WERI-Rb-1 (cell line): ENCODE measurements around the gene SH3D19.

Experiments
- DNase-seq: peaks from one replicate; pipeline ENCODE4 v3.0.0-alpha.2; 2020
- H3K27ac ChIP-seq: fragments of 250-450 bp; sonication (Bioruptor Pico); 2 replicates; pipeline ENCODE4 v1.5.1; 2020; ENCODE audit warnings: mild to moderate bottlenecking, moderate library complexity
- H3K27me3 ChIP-seq: fragments of 250-450 bp; sonication (Bioruptor Pico); 2 replicates; pipeline ENCODE4 v1.5.1; 2021; ENCODE audit warnings: mild to moderate bottlenecking, low read depth, moderate library complexity; ENCODE audit not compliant: insufficient read depth, severe bottlenecking
- H3K36me3 ChIP-seq: fragments of 250-450 bp; sonication (Bioruptor Pico); 2 replicates; pipeline ENCODE4 v1.5.1; 2020; ENCODE audit warnings: mild to moderate bottlenecking, moderate library complexity
- H3K4me3 ChIP-seq: 2 replicates; pipeline ENCODE4 v1.5.1; 2011; ENCODE audit warnings: low read depth, mild to moderate bottlenecking, control low read depth, low read length
- H3K9me3 ChIP-seq: fragments of 250-450 bp; sonication (Bioruptor Pico); 2 replicates; pipeline ENCODE4 v1.5.1; 2021; ENCODE audit warnings: mild to moderate bottlenecking, moderate library complexity; ENCODE audit not compliant: severe bottlenecking
- TF ChIP-seq, protein P1 (sequence below): IDR thresholded peaks from 2 replicates; pipeline ENCODE4 v1.5.1; 2011; ENCODE audit warnings: low read depth, mild to moderate bottlenecking, control low read depth, inconsistent platforms, low read length

The SH3D19 gene

DNA sequence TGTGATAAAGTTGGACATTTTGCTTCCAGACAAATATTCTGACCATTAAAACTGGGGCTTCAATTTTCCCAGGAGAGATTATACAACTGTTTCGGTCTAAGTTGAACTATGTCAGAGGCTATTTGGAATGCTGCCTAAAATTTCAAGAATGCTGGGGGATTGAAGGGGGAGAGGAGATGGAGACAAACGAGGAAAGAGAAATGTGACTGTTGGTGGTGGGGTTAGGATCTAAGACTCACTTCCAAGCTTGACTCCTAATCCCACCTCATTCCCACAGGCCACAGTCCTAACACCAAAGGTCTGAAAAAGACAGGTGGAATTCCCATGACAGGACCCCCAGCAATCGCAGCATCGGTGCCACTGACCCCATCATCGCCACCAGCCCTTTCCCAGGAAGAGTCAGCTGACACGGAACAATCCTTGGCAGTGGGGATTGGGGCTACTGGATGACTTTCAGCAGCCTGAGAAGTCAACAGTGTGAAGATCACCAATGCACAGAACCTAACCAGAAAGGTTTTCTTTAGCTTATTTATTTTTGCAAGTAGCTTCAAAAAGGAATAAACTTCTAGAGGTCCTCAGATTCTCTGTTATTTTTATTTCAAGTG, 122.5 kb downstream of the SH3D19 start:
- H3K4me3 ChIP-seq = no peak overlapping the region
- TF ChIP-seq, protein P1, sequence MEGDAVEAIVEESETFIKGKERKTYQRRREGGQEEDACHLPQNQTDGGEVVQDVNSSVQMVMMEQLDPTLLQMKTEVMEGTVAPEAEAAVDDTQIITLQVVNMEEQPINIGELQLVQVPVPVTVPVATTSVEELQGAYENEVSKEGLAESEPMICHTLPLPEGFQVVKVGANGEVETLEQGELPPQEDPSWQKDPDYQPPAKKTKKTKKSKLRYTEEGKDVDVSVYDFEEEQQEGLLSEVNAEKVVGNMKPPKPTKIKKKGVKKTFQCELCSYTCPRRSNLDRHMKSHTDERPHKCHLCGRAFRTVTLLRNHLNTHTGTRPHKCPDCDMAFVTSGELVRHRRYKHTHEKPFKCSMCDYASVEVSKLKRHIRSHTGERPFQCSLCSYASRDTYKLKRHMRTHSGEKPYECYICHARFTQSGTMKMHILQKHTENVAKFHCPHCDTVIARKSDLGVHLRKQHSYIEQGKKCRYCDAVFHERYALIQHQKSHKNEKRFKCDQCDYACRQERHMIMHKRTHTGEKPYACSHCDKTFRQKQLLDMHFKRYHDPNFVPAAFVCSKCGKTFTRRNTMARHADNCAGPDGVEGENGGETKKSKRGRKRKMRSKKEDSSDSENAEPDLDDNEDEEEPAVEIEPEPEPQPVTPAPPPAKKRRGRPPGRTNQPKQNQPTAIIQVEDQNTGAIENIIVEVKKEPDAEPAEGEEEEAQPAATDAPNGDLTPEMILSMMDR = no peak
- no peaks in the 10 kb centered on the region; the same call in 1 of the 2 replicates for H3K36me3 ChIP-seq
- no peaks in the 10 kb centered on the region for H3K9me3 ChIP-seq
- no peak overlapping the region for H3K27ac ChIP-seq
- DNase-seq = no peak
- no peaks in the 10 kb centered on the region for H3K27me3 ChIP-seq

DNA sequence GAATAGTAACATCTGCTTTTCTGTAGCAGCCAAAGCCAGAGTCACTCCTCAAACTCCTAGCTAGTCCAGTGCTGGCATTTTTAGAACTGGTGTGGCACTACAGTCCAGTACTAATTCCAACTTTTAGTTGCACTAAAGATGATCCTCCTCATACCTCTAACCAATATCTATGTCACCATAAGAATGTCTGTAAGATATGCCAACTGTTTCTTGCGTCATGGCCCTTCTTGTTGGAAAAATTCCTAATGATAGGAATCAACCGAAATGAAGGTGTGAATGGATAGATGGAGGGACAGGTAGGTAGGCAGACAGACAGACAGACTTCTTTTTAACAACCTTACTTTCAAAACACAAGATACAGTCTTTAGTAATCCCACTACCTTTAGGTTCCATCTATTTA, 123.0 kb downstream of the SH3D19 start:
- TF ChIP-seq, protein P1 = no peak
- Histone ChIP-seq H3K9me3 (no peaks in the 10 kb centered on the region), H3K27me3 (no peaks in the 10 kb centered on the region), H3K27ac (no peak overlapping the region), H3K36me3 (no peaks in the 10 kb centered on the region; the same call in 1 of the 2 replicates), H3K4me3 (no peak overlapping the region)
- DNase-seq = no peak

DNA sequence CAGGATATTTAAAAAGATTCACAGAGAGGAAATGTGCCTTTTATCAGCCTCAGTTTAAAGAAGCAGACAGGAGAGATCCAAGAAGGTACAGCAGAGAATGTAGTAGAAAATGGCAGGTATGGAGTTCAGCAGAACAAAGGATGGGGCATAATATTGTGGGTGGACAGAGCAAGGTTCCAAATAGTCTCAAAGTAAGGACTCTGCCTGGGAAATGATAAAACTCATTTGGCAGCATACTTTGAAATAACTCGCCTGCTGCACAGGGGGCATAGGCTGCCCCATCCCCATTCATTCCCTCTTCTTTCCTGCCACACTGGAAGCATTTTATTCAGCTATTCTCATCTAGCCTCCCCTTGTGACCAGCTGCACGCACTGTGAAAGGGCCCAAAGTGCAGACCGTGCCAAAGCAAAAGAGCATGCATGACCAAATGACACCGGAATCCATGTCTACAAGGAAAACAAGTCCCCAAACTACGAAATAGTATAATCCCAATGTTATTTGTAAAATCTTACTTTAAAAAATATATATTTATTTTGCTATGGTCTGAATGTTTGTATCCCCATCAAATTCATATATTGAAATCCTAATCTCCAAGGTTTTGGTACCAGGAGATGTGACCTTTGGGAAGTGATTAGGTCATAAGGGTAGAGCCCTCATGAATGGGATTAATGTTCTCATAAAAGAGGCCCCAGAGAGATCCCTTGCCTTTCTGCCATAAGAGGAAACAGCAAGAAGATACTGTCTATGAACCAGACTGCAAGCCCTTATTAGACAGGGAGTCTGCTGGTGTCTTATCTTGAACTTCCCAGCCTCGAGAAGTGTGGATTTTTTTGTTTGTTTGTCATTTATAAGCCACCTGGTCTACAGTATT, 125.8 kb downstream of the SH3D19 start:
- no peaks in the 10 kb centered on the region for H3K27me3 ChIP-seq
- no peak overlapping the region for H3K27ac ChIP-seq
- peaks cover 1% of the 10 kb centered on the region for H3K9me3 ChIP-seq
- TF ChIP-seq, protein P1 = no peak
- H3K36me3 ChIP-seq = no peaks in the 10 kb centered on the region
- no peak for DNase-seq
- no peak overlapping the region for H3K4me3 ChIP-seq

DNA sequence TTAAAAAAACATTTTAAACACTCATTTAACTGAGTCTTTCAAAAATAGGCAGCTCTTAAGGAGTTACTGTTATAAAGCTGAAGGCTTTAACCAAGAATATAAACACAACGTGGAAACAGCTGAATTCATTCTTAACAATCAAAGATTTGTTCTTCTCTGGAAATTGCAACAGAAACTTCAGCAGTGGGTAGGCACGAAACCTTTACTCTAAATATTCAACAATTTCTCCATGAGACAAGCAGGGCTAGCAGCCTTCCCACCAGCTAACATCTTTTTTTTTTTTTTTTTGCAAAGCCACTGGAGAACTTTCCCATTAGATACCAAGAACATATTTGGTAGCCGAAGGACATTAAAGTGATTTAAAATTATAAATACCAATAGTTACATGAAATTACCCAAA, 126.7 kb downstream of the SH3D19 start:
- H3K9me3 ChIP-seq = peaks cover 4% of the 10 kb centered on the region
- H3K27ac ChIP-seq = no peak overlapping the region
- H3K27me3 ChIP-seq = no peaks in the 10 kb centered on the region
- TF ChIP-seq, protein P1 = no peak
- H3K4me3 ChIP-seq = no peak overlapping the region
- DNase-seq = no peak
- H3K36me3 ChIP-seq = no peaks in the 10 kb centered on the region

DNA sequence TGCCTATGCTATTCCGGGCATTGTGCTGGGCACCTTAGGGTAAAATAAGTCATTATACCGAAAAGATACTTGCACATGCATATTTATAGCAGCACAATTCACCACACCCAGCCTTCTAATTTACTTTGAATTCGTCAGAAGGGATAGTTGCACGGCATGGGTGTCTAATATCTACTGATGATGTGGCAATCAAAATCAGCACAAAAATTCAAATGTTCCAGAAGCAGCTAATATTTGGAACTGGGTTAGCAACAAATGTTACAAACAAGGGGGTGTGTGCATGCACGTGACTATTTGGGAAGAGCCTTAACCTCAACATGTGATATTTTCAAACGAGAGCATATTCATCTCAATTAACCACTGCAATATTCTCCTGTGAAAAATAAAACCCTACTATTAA, 128.2 kb downstream of the SH3D19 start:
- peaks cover 3% of the 10 kb centered on the region; the same call in 1 of the 2 replicates for H3K36me3 ChIP-seq
- H3K4me3 ChIP-seq = no peak overlapping the region
- H3K27me3 ChIP-seq = no peaks in the 10 kb centered on the region
- no peak for DNase-seq
- TF ChIP-seq, protein P1 = no peak
- peaks cover 4% of the 10 kb centered on the region for H3K9me3 ChIP-seq
- H3K27ac ChIP-seq = no peak overlapping the region
